ENCODE measurements around the gene MEGF11. TPM values are rescaled to one million over a fixed set of nuclear protein-coding genes. Genes with fewer than 3 reads are reported as not detected.

Gene MEGF11
- total and polyA plus RNA-seq, 2 donors (not counting 1 experiment from before 2014, with no cell fraction given) = under 0.01 TPM; not detected in 1

- no peak for TF ChIP-seq CTCF (conservative IDR thresholded peaks at IDR 0.05 in 1 of 2, IDR thresholded peaks at IDR 0.05 in 1 of 2; ENCODE audit: low read depth in 1 of 2, low read length in 2 of 2)
- no peak for TF ChIP-seq EZH2 (IDR thresholded peaks at IDR 0.05; ENCODE audit: low read length, missing control alignments)
- H3K9me3 ChIP-seq (ENCODE audit: control insufficient read depth, insufficient read depth, low read depth, low read length) = no peaks in the 10 kb centered on the region
- H4K20me1 ChIP-seq (ENCODE audit: control insufficient read depth, extremely low read depth, insufficient read depth, low read length) = no peaks in the 10 kb centered on the region
- H3K27ac ChIP-seq (ENCODE audit: insufficient read depth, low read length) = no peak overlapping the region
- no peaks in the 10 kb centered on the region for H3K4me1 ChIP-seq (ENCODE audit: control insufficient read depth, extremely low read depth, insufficient read depth, low read length)
- H3K4me3 ChIP-seq (replicated peaks in 1 of 4; ENCODE audit: control extremely low read depth in 1 of 4, insufficient read depth in 1 of 4, low read depth in 3 of 4, low read length in 4 of 4) = no peak overlapping the region
- H3K79me2 ChIP-seq (ENCODE audit: control insufficient read depth, insufficient read depth, low read length) = no peaks in the 10 kb centered on the region
- H3K36me3 ChIP-seq (ENCODE audit: control insufficient read depth, insufficient read depth, low read length) = no peaks in the 10 kb centered on the region
- H3K27me3 ChIP-seq (ENCODE audit: control insufficient read depth, insufficient read depth, low read length) = peaks cover 30% of the 10 kb centered on the region
- no peak for DNase-seq (ENCODE audit: low read depth in 2 of 2)
- no peak overlapping the region for H3K9ac ChIP-seq (ENCODE audit: insufficient read depth, low read length)
- no peak overlapping the region for H3K4me2 ChIP-seq (ENCODE audit: extremely low read depth, insufficient read depth, low read length)
- H2AFZ ChIP-seq (ENCODE audit: low read length) = no peak overlapping the region
Measured at GRCh38 chr15:66038387-66039116, 215.0 kb downstream of the MEGF11 start.

- Histone ChIP-seq H3K27me3 (ENCODE audit: control insufficient read depth, insufficient read depth, low read length) (peaks cover 30% of the 10 kb centered on the region), H3K36me3 (ENCODE audit: control insufficient read depth, insufficient read depth, low read length) (no peaks in the 10 kb centered on the region), H3K79me2 (ENCODE audit: control insufficient read depth, insufficient read depth, low read length) (no peaks in the 10 kb centered on the region), H3K4me2 (ENCODE audit: extremely low read depth, insufficient read depth, low read length) (no peak overlapping the region), H3K27ac (ENCODE audit: insufficient read depth, low read length) (no peak overlapping the region), H2AFZ (ENCODE audit: low read length) (no peak overlapping the region), H3K4me3 (replicated peaks in 1 of 4; ENCODE audit: control extremely low read depth in 1 of 4, insufficient read depth in 1 of 4, low read depth in 3 of 4, low read length in 4 of 4) (no peak overlapping the region), H3K9ac (ENCODE audit: insufficient read depth, low read length) (no peak overlapping the region), H3K4me1 (ENCODE audit: control insufficient read depth, extremely low read depth, insufficient read depth, low read length) (no peaks in the 10 kb centered on the region), H3K9me3 (ENCODE audit: control insufficient read depth, insufficient read depth, low read depth, low read length) (no peaks in the 10 kb centered on the region), H4K20me1 (ENCODE audit: control insufficient read depth, extremely low read depth, insufficient read depth, low read length) (no peaks in the 10 kb centered on the region)
- DNase-seq (ENCODE audit: low read depth in 2 of 2) = no peak
- TF ChIP-seq EZH2 (IDR thresholded peaks at IDR 0.05; ENCODE audit: low read length, missing control alignments) (no peak), CTCF (conservative IDR thresholded peaks at IDR 0.05 in 1 of 2, IDR thresholded peaks at IDR 0.05 in 1 of 2; ENCODE audit: low read depth in 1 of 2, low read length in 2 of 2) (no peak)
Measured at GRCh38 chr15:66036859-66037258, 216.7 kb downstream of the MEGF11 start.

GRCh38 chr15:66035901-66036300 lies 217.6 kb downstream of the MEGF11 start:
- Histone ChIP-seq H3K27ac (ENCODE audit: insufficient read depth, low read length) (no peak overlapping the region), H3K79me2 (ENCODE audit: control insufficient read depth, insufficient read depth, low read length) (no peaks in the 10 kb centered on the region), H3K4me3 (replicated peaks in 1 of 4; ENCODE audit: control extremely low read depth in 1 of 4, insufficient read depth in 1 of 4, low read depth in 3 of 4, low read length in 4 of 4) (no peak overlapping the region), H3K9me3 (ENCODE audit: control insufficient read depth, insufficient read depth, low read depth, low read length) (no peaks in the 10 kb centered on the region), H2AFZ (ENCODE audit: low read length) (no peak overlapping the region), H3K27me3 (ENCODE audit: control insufficient read depth, insufficient read depth, low read length) (peaks cover 27% of the 10 kb centered on the region), H3K4me1 (ENCODE audit: control insufficient read depth, extremely low read depth, insufficient read depth, low read length) (no peaks in the 10 kb centered on the region), H3K4me2 (ENCODE audit: extremely low read depth, insufficient read depth, low read length) (no peak overlapping the region), H3K9ac (ENCODE audit: insufficient read depth, low read length) (no peak overlapping the region), H3K36me3 (ENCODE audit: control insufficient read depth, insufficient read depth, low read length) (no peaks in the 10 kb centered on the region), H4K20me1 (ENCODE audit: control insufficient read depth, extremely low read depth, insufficient read depth, low read length) (no peaks in the 10 kb centered on the region)
- TF ChIP-seq CTCF (conservative IDR thresholded peaks at IDR 0.05 in 1 of 2, IDR thresholded peaks at IDR 0.05 in 1 of 2; ENCODE audit: low read depth in 1 of 2, low read length in 2 of 2) = no peak
- DNase-seq (ENCODE audit: low read depth in 2 of 2) = no peak
